ENCODE measurements around the gene SPINT1. TPM values are rescaled to one million over a fixed set of nuclear protein-coding genes. Genes with fewer than 3 reads are reported as not detected.
A peak's percentile ranks its signal among the peaks of the same experiment; 100 is the strongest.

The SPINT1 gene
- total RNA-seq, 1 donor from 2014 or later, result 217 TPM

DNA sequence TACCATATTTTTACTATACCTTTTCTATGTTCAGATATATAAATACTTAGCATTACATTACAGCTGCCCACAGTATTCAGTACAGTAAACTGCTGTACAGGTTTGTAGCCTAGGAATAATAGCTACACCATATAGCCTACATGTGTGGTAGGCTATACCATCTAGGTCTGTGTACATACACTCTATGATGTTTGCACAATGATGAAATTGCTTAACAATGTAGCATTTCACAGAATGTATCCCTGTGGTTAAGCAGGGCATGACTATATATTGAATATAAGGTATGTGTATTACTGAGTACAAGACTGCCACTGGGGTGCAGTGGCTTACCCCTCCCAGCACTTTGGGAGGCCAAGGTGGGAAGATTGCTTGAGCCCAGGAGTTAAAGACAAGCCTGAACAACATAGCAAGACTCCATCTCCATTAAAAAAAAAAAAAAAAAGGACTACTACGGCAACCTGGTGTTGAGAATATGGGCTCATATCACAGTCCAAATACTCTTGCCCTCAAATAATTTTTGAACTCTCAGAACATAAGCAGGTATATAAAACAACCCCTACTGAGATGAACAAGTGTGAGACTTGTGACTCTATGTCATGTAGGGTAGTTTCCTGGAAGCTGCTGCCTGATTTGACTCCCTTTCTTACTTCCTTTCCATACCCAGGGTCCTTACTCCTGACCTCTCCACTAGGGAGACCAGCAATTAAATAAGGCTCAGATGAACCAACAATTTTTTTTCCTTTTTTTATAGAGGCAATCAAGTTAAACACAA, 20.1 kb upstream of the SPINT1 start:
- H3K27me3 Mint-ChIP-seq, result no peaks in the 10 kb centered on the region
- TF ChIP-seq, protein P1, sequence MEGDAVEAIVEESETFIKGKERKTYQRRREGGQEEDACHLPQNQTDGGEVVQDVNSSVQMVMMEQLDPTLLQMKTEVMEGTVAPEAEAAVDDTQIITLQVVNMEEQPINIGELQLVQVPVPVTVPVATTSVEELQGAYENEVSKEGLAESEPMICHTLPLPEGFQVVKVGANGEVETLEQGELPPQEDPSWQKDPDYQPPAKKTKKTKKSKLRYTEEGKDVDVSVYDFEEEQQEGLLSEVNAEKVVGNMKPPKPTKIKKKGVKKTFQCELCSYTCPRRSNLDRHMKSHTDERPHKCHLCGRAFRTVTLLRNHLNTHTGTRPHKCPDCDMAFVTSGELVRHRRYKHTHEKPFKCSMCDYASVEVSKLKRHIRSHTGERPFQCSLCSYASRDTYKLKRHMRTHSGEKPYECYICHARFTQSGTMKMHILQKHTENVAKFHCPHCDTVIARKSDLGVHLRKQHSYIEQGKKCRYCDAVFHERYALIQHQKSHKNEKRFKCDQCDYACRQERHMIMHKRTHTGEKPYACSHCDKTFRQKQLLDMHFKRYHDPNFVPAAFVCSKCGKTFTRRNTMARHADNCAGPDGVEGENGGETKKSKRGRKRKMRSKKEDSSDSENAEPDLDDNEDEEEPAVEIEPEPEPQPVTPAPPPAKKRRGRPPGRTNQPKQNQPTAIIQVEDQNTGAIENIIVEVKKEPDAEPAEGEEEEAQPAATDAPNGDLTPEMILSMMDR (IDR thresholded peaks at IDR 0.05; ENCODE audit: unreplicated experiment), result no peak
- H3K9me3 Mint-ChIP-seq (ENCODE audit: low read depth), result no peaks in the 10 kb centered on the region
- no peak overlapping the region for H3K4me3 Mint-ChIP-seq (ENCODE audit: low read depth)
- DNase-seq (ENCODE audit: low spot score, unreplicated experiment), result no peak
- peaks cover 8% of the 10 kb centered on the region for H3K4me1 Mint-ChIP-seq (ENCODE audit: low read depth)
- no peaks in the 10 kb centered on the region for H3K36me3 Mint-ChIP-seq (ENCODE audit: insufficient read depth)
- H3K27ac Mint-ChIP-seq, result no peak overlapping the region

DNA sequence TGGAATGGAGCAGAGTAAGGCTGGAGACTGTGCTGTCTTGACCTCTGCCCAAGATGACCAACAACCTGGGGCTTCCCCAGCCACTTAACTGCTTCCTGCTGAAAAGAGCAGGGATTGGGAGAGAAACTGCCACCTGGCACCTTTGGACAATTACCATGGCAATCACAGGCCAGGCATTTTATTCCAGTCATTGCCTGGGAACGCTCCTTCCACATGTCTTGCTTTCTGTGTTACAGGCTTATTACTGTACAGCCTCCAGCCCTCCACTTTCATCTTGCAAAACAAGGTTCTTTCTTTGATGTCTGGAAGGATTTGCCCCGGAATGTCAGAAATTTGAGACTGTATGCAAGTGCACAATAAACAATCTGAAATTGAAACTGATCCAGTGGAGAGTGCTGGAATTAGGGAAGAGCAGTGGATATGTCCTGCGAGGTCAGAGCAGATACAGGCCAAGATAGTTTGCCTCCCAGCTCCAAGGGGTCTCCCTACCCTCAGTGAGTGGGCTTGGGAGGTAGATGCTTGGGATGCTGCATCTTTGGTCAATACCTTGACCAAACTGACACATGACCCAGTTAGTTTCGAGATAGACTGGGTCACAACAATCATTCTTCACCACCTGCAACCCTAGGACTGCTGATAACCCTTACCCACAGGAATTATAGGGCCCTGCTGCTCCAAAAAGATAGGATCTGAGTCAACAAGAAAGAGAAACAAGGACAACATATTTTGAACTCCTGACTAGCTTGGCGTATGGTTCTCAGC, 18.0 kb upstream of the SPINT1 start:
- Mint-ChIP-seq H3K4me3 (ENCODE audit: low read depth) (no peak overlapping the region), H3K4me1 (ENCODE audit: low read depth) (peaks cover 11% of the 10 kb centered on the region), H3K27ac (no peak overlapping the region), H3K27me3 (no peaks in the 10 kb centered on the region), H3K36me3 (ENCODE audit: insufficient read depth) (no peaks in the 10 kb centered on the region), H3K9me3 (ENCODE audit: low read depth) (no peaks in the 10 kb centered on the region)
- DNase-seq (ENCODE audit: low spot score, unreplicated experiment), result no peak
- TF ChIP-seq, protein P1 (IDR thresholded peaks at IDR 0.05; ENCODE audit: unreplicated experiment), result no peak

DNA sequence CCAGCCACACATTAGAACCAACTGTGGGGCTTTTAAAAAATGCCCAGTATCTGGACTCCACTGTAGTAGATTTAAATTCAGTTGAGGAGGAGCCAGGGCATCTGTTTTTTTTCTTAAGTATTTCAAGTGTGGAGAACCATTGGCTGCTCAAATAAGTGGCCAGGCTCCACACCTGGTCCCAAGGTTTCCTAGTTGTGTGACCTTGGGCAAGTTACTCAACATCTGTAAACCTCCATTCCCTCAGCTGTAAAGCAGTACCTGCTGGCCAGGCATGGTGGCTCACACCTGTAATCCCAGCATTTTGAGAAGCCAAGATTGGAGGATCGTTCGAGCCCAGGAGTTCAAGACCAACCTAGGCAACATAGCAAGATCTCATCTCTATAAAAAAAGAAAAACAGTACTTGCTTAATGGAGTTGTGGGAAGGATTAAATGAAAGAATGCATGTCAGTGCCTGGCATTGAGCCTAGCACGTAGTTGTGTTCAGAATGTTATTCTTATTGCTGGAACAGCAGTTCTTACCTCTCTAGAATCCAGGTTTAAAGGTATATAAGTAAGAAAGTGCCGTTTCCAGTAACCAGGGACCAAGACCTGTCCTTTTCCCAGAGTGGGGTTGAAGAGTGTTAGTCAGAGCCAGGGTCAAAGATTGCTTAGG, 17.3 kb upstream of the SPINT1 start:
- TF ChIP-seq, protein P1 (IDR thresholded peaks at IDR 0.05; ENCODE audit: unreplicated experiment), result no peak
- Mint-ChIP-seq H3K27ac (no peak overlapping the region), H3K36me3 (ENCODE audit: insufficient read depth) (peaks cover under 1% of the 10 kb centered on the region), H3K4me1 (ENCODE audit: low read depth) (peaks cover 11% of the 10 kb centered on the region), H3K9me3 (ENCODE audit: low read depth) (no peaks in the 10 kb centered on the region), H3K4me3 (ENCODE audit: low read depth) (no peak overlapping the region), H3K27me3 (no peaks in the 10 kb centered on the region)
- DNase-seq (ENCODE audit: low spot score, unreplicated experiment), result no peak

DNA sequence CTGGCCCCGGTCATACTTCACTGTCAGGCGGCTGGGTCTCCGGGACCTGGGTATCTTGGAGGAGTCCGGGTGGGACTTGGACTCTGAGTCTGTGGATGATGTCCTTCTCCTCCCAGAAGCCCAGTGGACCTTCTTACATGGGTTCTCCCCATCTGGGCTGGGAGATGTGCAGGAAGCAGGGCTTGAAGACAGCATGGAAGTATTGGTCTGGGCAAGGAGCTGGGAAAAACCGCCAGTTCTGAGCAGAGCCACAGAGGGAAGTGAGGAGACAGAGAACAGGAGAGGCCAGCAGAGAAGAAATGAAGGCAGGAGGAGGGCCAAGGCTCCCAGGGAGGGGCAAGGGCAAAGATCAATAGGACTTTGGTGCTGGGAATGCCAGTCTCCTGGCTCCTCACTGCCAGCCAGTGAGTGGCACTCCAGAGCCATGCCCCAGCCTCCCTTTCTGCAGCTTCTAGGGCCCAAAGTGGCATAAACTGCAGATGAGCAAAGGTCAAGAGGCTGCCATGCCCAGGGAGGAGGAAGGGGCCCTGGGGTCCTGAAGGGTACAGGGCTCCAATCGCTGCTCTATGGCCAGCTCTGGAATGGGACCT, 15.3 kb upstream of the SPINT1 start, which contains the start of gene PPP1R14D:
Gene PPP1R14D (minus strand): TSS at position 262 of the 590 bp plus-strand sequence. CDS start 67 bp downstream, at position 195.
- no peak for DNase-seq (ENCODE audit: low spot score, unreplicated experiment)
- Mint-ChIP-seq H3K27ac (peak within 1 kb of the TSS; percentile 20), H3K27me3 (no peaks in the 10 kb centered on the region), H3K36me3 (ENCODE audit: insufficient read depth) (peaks cover 8% of the 10 kb centered on the region), H3K9me3 (ENCODE audit: low read depth) (no peaks in the 10 kb centered on the region), H3K4me3 (ENCODE audit: low read depth) (no peak within 1 kb of the TSS), H3K4me1 (ENCODE audit: low read depth) (peaks cover 11% of the 10 kb centered on the region)
- TF ChIP-seq, protein P1 (IDR thresholded peaks at IDR 0.05; ENCODE audit: unreplicated experiment), result no peak

DNA sequence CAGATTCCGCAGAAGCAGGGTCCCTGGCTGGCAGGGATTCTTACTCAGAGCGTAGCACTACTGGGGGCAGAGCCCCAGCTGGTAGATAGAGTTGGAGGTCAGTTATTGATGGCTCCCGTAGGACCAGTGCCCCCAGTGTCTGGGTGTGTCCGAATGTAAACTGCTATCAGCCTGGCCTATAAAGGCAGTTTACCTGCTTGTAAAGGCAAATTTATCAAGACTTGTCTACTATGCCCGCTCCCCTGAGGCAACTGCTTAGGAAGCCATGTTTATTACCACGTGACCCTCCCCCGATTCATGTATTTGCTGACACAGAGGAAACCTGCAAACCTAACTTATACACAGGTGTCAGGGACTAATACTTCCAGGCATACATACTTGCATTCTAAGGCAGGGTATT, 14.7 kb upstream of the SPINT1 start:
- DNase-seq (ENCODE audit: low spot score, unreplicated experiment), result no peak
- peaks cover 9% of the 10 kb centered on the region for H3K4me1 Mint-ChIP-seq (ENCODE audit: low read depth)
- H3K4me3 Mint-ChIP-seq (ENCODE audit: low read depth), result no peak overlapping the region
- TF ChIP-seq, protein P1 (IDR thresholded peaks at IDR 0.05; ENCODE audit: unreplicated experiment), result no peak
- no peaks in the 10 kb centered on the region for H3K27me3 Mint-ChIP-seq
- no peaks in the 10 kb centered on the region for H3K9me3 Mint-ChIP-seq (ENCODE audit: low read depth)
- peaks cover 8% of the 10 kb centered on the region for H3K36me3 Mint-ChIP-seq (ENCODE audit: insufficient read depth)
- H3K27ac Mint-ChIP-seq, result peak overlapping the region; percentile 20

All from progenitor cell of endocrine pancreas (in vitro differentiated cells).